ENCODE data around the gene TMEM209. TPM values are rescaled to one million over a fixed set of nuclear protein-coding genes. Genes with fewer than 3 reads are reported as not detected.
"Not testable (repeated sequence)": the region's sequence is repeated elsewhere in the genome, so short reads cannot be mapped to it uniquely, and the experiment has no call there.

The TMEM209 gene
- total RNA-seq, 1 experiment from 2014 or later, result 45.8 TPM

DNA sequence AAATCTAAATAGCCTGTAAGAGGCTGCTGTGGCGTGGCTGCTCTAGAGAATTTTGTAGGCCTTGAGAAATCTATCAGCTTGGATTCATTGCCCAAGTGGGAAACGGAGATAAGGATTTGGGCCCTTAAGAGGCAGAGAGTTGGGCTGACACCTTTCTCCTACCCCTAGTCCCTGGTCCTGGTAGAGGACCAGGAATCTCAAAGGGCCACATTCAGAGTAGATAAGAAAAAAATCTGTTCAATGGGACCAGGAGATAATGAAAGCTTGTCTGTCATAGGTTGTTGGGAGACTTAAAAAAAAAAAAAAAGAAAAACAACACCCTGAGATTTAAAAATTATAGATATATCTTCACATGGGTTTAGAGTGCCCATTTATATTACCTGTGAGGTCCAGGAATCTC is 17.8 kb downstream of the TMEM209 start:
- no TSS peak for BruUV-seq (replicated peaks)
- TF ChIP-seq, protein P1, sequence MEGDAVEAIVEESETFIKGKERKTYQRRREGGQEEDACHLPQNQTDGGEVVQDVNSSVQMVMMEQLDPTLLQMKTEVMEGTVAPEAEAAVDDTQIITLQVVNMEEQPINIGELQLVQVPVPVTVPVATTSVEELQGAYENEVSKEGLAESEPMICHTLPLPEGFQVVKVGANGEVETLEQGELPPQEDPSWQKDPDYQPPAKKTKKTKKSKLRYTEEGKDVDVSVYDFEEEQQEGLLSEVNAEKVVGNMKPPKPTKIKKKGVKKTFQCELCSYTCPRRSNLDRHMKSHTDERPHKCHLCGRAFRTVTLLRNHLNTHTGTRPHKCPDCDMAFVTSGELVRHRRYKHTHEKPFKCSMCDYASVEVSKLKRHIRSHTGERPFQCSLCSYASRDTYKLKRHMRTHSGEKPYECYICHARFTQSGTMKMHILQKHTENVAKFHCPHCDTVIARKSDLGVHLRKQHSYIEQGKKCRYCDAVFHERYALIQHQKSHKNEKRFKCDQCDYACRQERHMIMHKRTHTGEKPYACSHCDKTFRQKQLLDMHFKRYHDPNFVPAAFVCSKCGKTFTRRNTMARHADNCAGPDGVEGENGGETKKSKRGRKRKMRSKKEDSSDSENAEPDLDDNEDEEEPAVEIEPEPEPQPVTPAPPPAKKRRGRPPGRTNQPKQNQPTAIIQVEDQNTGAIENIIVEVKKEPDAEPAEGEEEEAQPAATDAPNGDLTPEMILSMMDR (conservative IDR thresholded peaks at IDR 0.05; ENCODE audit: low read depth, low read length), result no peak
- no peak for TF ChIP-seq EZH2 (IDR thresholded peaks at IDR 0.05; ENCODE audit: borderline replicate concordance, low read depth, low read length, poor library complexity, severe bottlenecking)
- Histone ChIP-seq H3K4me1 (ENCODE audit: insufficient read depth, low read length, poor library complexity, severe bottlenecking) (no peaks in the 10 kb centered on the region), H3K4me3 (ENCODE audit: low read depth, low read length, poor library complexity, severe bottlenecking) (no peak overlapping the region), H3K27ac (ENCODE audit: low read depth, low read length, poor library complexity, severe bottlenecking) (no peak overlapping the region), H3K9me3 (ENCODE audit: low read depth, low read length, poor library complexity, severe bottlenecking) (no peaks in the 10 kb centered on the region), H3K36me3 (ENCODE audit: insufficient read depth, low read length, poor library complexity, severe bottlenecking) (peaks cover 42% of the 10 kb centered on the region), H3K27me3 (replicated peaks; ENCODE audit: insufficient read depth, low read depth, low read length, poor library complexity) (no peaks in the 10 kb centered on the region)
- CTCF ChIA-PET, result no interaction called here
- POLR2A ChIA-PET (ENCODE audit: low non-redundant PET), result no interaction called here
- intact Hi-C loops (cut with micrococcal nuclease; ENCODE audit: unreplicated experiment), result no loop called here
- DNase-seq (ENCODE audit: low spot score), result no peak

DNA sequence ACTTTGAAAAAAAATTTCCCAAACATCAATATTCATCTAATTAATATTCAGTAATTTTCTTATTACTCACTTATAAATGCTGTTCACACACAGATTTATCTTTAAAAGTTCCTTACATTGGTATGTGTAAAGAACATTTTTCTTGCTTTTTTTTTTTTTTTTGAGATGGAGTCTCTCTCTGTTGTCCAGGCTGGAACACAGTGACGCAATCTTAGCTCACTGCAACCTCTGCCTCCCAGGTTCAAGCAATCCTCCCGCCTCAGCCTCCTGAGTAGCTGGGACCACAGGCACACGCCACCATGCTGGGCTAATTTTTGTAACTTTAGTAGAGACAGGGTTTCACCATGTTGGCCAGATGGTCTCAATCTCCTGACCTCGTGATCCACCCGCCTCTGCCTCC is 20.9 kb downstream of the TMEM209 start:
- not testable (repeated sequence) for DNase-seq (ENCODE audit: low spot score)

DNA sequence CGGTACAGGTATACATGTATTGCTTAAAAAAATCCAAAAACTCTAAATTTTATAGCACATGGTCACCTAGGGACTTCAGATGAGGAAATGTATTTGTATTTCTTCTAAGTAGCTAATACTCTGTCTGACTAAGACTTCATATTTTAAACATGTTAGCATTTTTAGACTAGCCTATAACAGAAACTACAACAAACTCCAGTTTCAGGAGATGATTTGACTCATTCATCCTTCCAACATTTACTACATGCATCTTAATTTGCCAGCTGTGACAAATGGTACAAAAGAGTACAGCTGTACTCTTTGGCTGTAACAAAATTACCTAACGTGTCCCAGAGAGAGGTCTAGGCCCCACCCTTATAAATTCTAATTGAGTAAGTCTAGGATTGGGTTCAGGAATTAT is 22.2 kb downstream of the TMEM209 start:
- no TSS peak for BruUV-seq (replicated peaks)
- no peaks in the 10 kb centered on the region for H3K9me3 ChIP-seq (ENCODE audit: low read depth, low read length, poor library complexity, severe bottlenecking)
- H3K36me3 ChIP-seq (ENCODE audit: insufficient read depth, low read length, poor library complexity, severe bottlenecking), result peaks cover 40% of the 10 kb centered on the region
- no peak overlapping the region for H3K27ac ChIP-seq (ENCODE audit: low read depth, low read length, poor library complexity, severe bottlenecking)
- intact Hi-C loops (cut with micrococcal nuclease; ENCODE audit: unreplicated experiment), result no loop called here
- ChIA-PET POLR2A (ENCODE audit: low non-redundant PET) (no interaction called here), CTCF (no interaction called here)
- H3K4me1 ChIP-seq (ENCODE audit: insufficient read depth, low read length, poor library complexity, severe bottlenecking), result no peaks in the 10 kb centered on the region
- TF ChIP-seq, protein P1 (conservative IDR thresholded peaks at IDR 0.05; ENCODE audit: low read depth, low read length), result no peak
- DNase-seq (ENCODE audit: low spot score), result no peak
- H3K4me3 ChIP-seq (ENCODE audit: low read depth, low read length, poor library complexity, severe bottlenecking), result no peak overlapping the region
- H3K27me3 ChIP-seq (replicated peaks; ENCODE audit: insufficient read depth, low read depth, low read length, poor library complexity), result no peaks in the 10 kb centered on the region

More for the DNA sequence above, 20.9 kb downstream of the TMEM209 start:
- CTCF ChIA-PET; intact Hi-C loops (cut with micrococcal nuclease; ENCODE audit: unreplicated experiment); POLR2A ChIA-PET (ENCODE audit: low non-redundant PET); H3K4me1 ChIP-seq (ENCODE audit: insufficient read depth, low read length, poor library complexity, severe bottlenecking); H3K27ac ChIP-seq (ENCODE audit: low read depth, low read length, poor library complexity, severe bottlenecking); H3K4me3 ChIP-seq (ENCODE audit: low read depth, low read length, poor library complexity, severe bottlenecking); BruUV-seq (replicated peaks); H3K27me3 ChIP-seq (replicated peaks; ENCODE audit: insufficient read depth, low read depth, low read length, poor library complexity); H3K9me3 ChIP-seq (ENCODE audit: low read depth, low read length, poor library complexity, severe bottlenecking): not testable (repeated sequence)
- peaks cover 38% of the 10 kb centered on the region for H3K36me3 ChIP-seq (ENCODE audit: insufficient read depth, low read length, poor library complexity, severe bottlenecking)

DNA sequence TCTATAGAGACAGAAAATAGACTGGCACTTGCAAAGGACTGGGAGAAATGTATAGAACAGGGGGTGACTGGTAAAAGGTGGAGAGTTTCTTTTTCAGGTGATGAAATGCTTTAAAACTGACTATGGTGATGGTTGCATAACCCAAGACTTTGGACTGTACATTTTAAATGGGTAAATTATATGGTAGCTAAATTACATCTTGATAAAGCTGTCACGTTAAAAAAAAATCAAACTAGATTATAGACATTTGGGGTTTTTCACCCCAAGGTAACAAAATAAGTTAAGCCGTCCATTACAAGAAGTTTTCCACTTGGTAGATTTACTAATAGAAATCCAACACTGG is 24.0 kb downstream of the TMEM209 start:
- no peak overlapping the region for H3K27ac ChIP-seq (ENCODE audit: low read depth, low read length, poor library complexity, severe bottlenecking)
- no peaks in the 10 kb centered on the region for H3K27me3 ChIP-seq (replicated peaks; ENCODE audit: insufficient read depth, low read depth, low read length, poor library complexity)
- H3K36me3 ChIP-seq (ENCODE audit: insufficient read depth, low read length, poor library complexity, severe bottlenecking), result peaks cover 46% of the 10 kb centered on the region
- intact Hi-C loops (cut with micrococcal nuclease; ENCODE audit: unreplicated experiment), result no loop called here
- no peaks in the 10 kb centered on the region for H3K4me1 ChIP-seq (ENCODE audit: insufficient read depth, low read length, poor library complexity, severe bottlenecking)
- no peak for TF ChIP-seq EZH2 (IDR thresholded peaks at IDR 0.05; ENCODE audit: borderline replicate concordance, low read depth, low read length, poor library complexity, severe bottlenecking)
- TF ChIP-seq, protein P1 (conservative IDR thresholded peaks at IDR 0.05; ENCODE audit: low read depth, low read length), result no peak
- CTCF ChIA-PET, result no interaction called here
- no TSS peak for BruUV-seq (replicated peaks)
- DNase-seq (ENCODE audit: low spot score), result no peak
- POLR2A ChIA-PET (ENCODE audit: low non-redundant PET), result no interaction called here
- no peak overlapping the region for H3K4me3 ChIP-seq (ENCODE audit: low read depth, low read length, poor library complexity, severe bottlenecking)
- no peaks in the 10 kb centered on the region for H3K9me3 ChIP-seq (ENCODE audit: low read depth, low read length, poor library complexity, severe bottlenecking)
